DND-41 (cell line): ENCODE data around the gene NUP35.

Experiments used
- EZH2 ChIP-seq: IDR thresholded peaks from 3 replicates; pipeline ENCODE4 v1.6.1; 2012; ENCODE audit warnings: borderline replicate concordance, low read depth, mild to moderate bottlenecking, moderate library complexity, low read length, inconsistent platforms; ENCODE audit not compliant: severe bottlenecking
- TF ChIP-seq, protein P1 (sequence below): IDR thresholded peaks from 2 replicates; pipeline ENCODE4 v1.5.1; 2012; ENCODE audit warnings: borderline replicate concordance, low read length, moderate library complexity, mild to moderate bottlenecking; ENCODE audit not compliant: poor library complexity, severe bottlenecking; ENCODE audit errors: extremely low read depth

DNA sequence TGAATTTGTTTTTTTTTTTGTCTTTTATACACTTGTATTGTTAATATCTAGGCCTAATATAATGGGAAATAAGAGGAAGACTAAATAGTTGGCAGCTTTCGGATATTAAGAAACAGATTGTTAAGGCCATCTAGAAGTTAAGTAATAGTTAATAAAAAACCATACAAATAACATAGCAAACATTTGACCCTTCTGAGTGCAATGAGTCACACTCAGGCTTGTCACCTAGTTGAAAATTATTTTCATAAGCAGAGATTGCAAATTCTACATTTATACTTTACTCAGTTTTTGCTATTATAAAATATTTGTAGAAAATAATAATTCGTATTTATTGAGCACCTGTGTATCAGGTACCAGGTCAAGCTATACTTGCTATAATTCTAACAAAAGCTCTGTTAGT is 2.4 kb downstream of the NUP35 start:
- TF ChIP-seq EZH2: no peak
- TF ChIP-seq, protein P1, sequence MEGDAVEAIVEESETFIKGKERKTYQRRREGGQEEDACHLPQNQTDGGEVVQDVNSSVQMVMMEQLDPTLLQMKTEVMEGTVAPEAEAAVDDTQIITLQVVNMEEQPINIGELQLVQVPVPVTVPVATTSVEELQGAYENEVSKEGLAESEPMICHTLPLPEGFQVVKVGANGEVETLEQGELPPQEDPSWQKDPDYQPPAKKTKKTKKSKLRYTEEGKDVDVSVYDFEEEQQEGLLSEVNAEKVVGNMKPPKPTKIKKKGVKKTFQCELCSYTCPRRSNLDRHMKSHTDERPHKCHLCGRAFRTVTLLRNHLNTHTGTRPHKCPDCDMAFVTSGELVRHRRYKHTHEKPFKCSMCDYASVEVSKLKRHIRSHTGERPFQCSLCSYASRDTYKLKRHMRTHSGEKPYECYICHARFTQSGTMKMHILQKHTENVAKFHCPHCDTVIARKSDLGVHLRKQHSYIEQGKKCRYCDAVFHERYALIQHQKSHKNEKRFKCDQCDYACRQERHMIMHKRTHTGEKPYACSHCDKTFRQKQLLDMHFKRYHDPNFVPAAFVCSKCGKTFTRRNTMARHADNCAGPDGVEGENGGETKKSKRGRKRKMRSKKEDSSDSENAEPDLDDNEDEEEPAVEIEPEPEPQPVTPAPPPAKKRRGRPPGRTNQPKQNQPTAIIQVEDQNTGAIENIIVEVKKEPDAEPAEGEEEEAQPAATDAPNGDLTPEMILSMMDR: no peak
